SK-N-MC (cell line): Measurements from ENCODE around the gene SECTM1.
A peak's percentile ranks its signal among the peaks of the same experiment; 100 is the strongest.
"Not testable (repeated sequence)": the region's sequence is repeated elsewhere in the genome, so short reads cannot be mapped to it uniquely, and the experiment has no call there.

ENCODE experiments used
- DNase-seq: peaks from one replicate; pipeline ENCODE4 v3.0.0-alpha.2; 2011; ENCODE audit warnings: low read depth, low spot score
- H3K27ac ChIP-seq: fragments of 200-600 bp; sonication (generic); 2 replicates; pipeline ENCODE4 v1.5.1; 2016; ENCODE audit warnings: mixed run types
- H3K36me3 ChIP-seq: fragments of 200-600 bp; sonication (generic); 2 replicates; pipeline ENCODE4 v1.6.1; 2017; ENCODE audit warnings: antibody characterized with exemption, low read length, mixed read lengths; ENCODE audit not compliant: insufficient read depth
- H3K4me3 ChIP-seq: fragments of 200-600 bp; sonication (generic); 2 replicates; pipeline ENCODE4 v1.5.1; 2016
- H3K9ac ChIP-seq: fragments of 200-600 bp; sonication (generic); 2 replicates; pipeline ENCODE4 v1.8.0; 2017; ENCODE audit warnings: mixed run types, mixed read lengths; ENCODE audit not compliant: insufficient read length
- H3K9me3 ChIP-seq: fragments of 200-600 bp; sonication (generic); 2 replicates; pipeline ENCODE4 v1.6.1; 2017; ENCODE audit warnings: low read depth, mild to moderate bottlenecking, antibody characterized with exemption, low read length, moderate library complexity, mixed read lengths
- EZH2 ChIP-seq: fragments of 200-600 bp; sonication (generic); IDR thresholded peaks from one replicate; pipeline ENCODE4 v1.6.1; 2017; ENCODE audit warnings: antibody characterized with exemption
- FOXP2 ChIP-seq: optimal IDR thresholded peaks from 2 replicates; pipeline ENCODE3; 2011; ENCODE audit warnings: mild to moderate bottlenecking, moderate library complexity; ENCODE audit not compliant: insufficient read depth; ENCODE audit errors: extremely low read length, control extremely low read depth
- POLR2AphosphoS5 ChIP-seq: IDR thresholded peaks from 2 replicates; pipeline ENCODE4 v1.6.1; 2012; ENCODE audit warnings: mild to moderate bottlenecking, low read depth, low read length, borderline replicate concordance

SECTM1 gene

DNA sequence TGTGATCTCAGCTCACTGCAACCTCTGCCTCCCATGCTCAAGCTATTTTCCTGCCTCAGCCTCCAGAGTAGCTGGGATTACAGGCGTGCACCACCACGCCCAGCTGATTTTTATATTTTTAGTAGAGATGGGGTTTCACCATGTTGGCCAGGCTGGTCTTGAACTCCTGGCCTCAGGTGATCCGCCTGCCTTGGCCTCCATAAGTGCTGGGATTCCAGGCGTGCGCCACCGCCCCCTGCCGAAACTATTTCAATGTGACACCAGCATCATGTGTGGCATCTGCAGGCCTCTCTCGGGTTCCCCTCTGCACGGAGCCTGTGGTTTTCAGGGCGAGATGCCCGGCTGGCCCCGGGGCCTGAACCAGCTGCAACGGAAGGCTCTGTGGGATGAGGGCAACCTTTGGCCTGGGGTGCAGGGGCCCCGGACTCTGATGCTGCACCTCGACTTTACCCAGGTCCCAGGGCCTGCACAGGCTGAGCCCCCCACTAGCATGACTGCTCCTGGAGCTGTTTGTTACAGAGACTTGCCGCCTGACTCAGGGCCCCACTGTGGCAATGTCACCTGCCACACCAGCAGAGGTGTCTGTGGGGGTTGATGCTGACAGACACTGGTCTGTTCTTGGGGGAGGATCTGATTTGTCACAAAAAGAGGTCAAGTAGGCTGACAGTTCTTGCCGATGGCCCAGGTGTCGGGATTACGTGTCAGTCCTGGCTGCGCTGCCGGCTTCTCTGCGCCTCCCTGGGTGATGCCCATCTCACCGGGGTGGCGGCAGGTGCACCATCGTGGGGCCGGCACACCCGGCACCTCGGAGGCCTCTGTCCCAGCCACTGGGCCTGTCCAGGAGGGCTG is 16.8 kb upstream of the SECTM1 start:
- TF ChIP-seq POLR2AphosphoS5 (no peak), FOXP2 (no peak), EZH2 (no peak)
- Histone ChIP-seq H3K27ac (no peak overlapping the region), H3K9ac (no peak overlapping the region), H3K9me3 (no peaks in the 10 kb centered on the region), H3K36me3 (no peaks in the 10 kb centered on the region), H3K4me3 (no peak overlapping the region)
- DNase-seq = no peak

DNA sequence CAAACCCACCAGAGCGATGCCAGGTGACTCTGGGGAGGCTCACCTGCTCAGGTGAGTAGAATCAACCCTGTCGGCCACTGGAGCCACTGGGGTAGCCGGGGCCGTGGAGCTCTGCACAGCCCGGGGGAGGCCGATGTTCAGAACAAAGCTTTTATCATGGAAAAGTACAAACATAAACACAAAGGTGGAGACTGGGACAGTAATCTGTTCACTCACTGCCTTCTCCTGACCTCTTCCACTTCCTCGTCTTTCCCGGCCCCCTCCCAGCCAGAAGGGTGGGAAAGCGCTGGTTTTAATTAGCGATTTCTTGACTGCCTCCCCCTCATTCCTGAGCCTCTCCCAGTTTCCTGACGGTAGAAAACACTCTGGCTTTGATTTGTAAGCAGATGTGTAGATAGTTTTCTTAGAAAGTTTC is 15.7 kb upstream of the SECTM1 start:
- H3K9ac ChIP-seq = peak overlapping the region; percentile 24
- no peaks in the 10 kb centered on the region for H3K9me3 ChIP-seq
- no peak for DNase-seq
- TF ChIP-seq FOXP2 (no peak), EZH2 (no peak), POLR2AphosphoS5 (no peak)
- peak overlapping the region; percentile 43 for H3K27ac ChIP-seq
- no peaks in the 10 kb centered on the region for H3K36me3 ChIP-seq
- H3K4me3 ChIP-seq = peak overlapping the region; percentile 43

DNA sequence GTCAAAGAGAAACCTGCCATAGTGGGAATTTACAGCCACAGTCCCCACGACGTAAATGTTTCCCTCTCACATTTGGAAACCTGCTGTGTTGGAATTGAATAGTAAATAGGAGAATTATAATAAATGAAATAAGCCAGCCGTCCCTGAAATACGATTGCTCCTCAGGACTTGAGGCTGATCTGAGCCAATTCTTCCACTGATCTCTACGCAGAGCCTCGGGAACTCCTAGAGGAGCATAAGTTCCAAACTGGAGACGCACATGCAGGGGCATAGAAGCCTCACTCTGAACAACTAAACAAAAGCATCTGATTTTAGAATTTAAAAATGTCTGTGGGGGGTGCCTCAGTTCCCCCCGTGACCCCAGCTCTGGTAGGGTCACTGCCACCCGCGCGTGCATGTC is 15.3 kb upstream of the SECTM1 start:
- Histone ChIP-seq H3K4me3 (peak overlapping the region; percentile 43), H3K9ac (no peak overlapping the region), H3K9me3 (no peaks in the 10 kb centered on the region), H3K36me3 (no peaks in the 10 kb centered on the region), H3K27ac (no peak overlapping the region)
- TF ChIP-seq EZH2 (no peak), POLR2AphosphoS5 (no peak), FOXP2 (no peak)
- no peak for DNase-seq

DNA sequence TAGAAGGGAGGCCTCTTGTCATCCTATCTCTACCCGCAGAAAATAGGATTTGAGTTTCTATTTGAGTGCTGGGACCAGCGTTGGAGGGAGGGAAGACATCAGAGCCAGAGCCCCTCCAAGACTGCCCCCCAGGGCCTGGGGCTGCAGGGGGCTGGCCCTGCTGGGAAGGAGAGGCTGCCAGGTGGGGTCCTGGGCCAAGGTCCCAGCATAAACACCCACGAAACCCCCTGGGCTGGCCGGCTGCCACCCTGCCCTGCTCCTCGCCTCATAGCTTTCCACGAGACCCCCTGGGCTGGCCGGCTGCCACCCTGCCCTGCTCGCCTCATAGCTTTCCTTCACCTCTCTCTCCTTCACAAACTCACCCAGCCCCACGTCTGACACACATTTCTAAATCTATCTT is 14.9 kb upstream of the SECTM1 start:
- Histone ChIP-seq H3K4me3 (no peak overlapping the region), H3K36me3 (no peaks in the 10 kb centered on the region), H3K9me3 (no peaks in the 10 kb centered on the region), H3K27ac (no peak overlapping the region), H3K9ac (no peak overlapping the region)
- DNase-seq = no peak
- TF ChIP-seq FOXP2 (no peak), EZH2 (no peak), POLR2AphosphoS5 (no peak)

DNA sequence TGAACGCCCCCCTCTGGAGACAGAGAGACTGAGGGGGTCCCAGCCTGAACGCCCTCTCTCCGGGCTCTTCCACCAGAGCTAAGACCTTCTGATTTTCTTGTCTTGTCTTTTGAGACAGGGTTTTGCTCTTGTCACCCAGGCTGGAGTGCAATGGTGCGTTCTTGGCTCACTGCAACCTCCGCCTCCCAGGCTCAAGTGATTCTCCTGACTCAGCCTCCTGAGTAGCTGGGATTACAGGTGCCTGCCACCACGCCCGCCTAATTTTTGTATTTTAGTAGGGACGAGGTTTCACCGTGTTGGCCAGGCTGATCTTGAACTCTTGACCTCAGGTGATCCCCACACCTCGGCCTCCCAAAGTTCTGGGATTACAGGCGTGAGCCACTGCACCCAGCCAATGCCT is 14.4 kb upstream of the SECTM1 start:
- not testable (repeated sequence) for H3K4me3 ChIP-seq, DNase-seq, H3K9ac ChIP-seq, H3K9me3 ChIP-seq, H3K27ac ChIP-seq, H3K36me3 ChIP-seq

DNA sequence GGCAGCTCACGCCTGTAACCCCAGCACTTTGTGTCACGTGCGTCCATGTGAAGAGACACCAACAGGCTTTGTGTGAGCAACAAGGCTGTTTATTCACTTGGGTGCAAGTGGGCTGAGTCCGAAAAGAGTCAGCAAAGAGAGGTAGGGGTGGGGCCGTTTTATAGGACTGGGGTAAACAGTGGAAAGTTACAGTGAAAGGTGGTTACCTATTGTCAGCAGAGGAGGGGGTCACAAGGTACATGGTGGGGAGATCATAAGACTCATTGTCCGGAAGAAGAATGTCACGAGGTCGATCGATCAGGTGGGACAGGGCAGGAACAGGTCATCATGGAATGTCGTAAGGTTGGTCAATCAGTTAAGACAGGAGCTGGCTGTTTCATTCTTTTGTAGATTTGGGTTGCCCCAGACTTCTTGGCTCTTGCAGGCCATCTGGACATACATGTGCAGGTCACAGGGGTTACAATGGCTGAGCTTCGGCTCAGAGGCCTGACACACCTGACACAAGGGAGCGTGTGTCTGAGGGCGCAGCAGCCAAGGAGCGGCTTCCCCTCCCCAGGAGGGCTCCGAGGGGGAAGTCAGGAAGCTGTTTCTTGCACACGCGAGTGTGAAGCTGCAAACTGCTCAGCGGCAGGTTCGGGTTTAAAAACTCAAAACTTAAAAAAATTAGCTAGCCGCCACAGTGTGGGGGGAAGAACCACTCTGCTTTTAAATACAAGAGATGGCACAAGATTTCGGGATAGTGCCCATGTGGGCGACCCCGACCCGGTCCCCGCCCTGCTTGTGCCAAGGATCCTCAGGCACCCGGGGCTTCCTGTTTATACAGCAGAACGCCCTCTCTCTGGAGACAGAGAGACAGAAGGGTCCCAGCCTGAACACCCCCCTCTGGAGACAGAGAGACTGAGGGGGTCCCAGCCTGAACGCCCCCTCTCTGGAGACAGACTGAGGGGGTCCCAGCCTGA is 13.1 kb upstream of the SECTM1 start:
- Histone ChIP-seq H3K9ac (no peak overlapping the region), H3K36me3 (no peaks in the 10 kb centered on the region), H3K4me3 (no peak overlapping the region), H3K9me3 (no peaks in the 10 kb centered on the region), H3K27ac (no peak overlapping the region)
- no peak for DNase-seq
- TF ChIP-seq FOXP2 = no peak
- TF ChIP-seq POLR2AphosphoS5 = no peak
- no peak for TF ChIP-seq EZH2

DNA sequence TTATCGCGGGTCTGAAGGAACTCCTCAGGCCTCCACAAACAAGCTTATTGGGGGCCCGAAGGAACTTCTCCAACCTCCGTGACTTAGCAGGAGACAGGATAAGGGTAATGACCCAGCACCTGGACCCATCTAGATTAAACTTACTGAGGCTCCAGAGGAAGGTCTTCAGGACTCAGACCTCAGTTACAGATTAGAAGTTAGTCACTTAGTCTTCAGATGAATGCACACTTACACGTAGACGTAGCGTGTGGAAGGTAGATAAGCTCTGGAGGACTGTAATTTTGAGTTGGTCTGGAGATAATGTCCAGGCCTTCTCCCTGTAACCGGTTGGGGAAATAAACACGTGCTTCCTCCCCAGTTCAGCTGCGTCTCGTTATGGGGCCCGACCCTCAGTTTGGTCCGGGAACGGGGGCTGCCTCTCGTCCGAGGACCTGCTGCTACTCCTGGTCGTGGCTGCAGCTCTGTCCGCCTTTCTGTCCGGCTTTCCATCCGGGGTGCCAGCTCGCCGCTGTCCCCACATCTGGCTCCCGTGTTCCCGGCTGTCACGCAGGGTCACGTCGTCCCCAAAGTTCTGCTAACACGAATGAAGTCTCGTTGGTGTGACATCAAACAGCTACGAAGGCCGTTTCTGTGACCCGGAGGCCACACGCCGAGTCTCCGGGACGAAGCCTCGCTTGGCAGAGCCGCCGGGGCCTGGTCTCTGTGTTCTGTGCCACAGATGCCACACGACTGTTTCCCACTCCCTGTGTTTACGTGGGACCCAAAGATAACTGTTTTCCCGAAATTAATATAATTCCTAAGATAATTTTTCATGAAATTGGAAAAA is 11.8 kb upstream of the SECTM1 start:
- Histone ChIP-seq H3K9me3 (no peaks in the 10 kb centered on the region), H3K27ac (0 out of 2 replicates have a peak overlapping the region, but pooled peaks have one; percentile 16), H3K4me3 (no peak overlapping the region), H3K36me3 (no peaks in the 10 kb centered on the region), H3K9ac (no peak overlapping the region)
- TF ChIP-seq FOXP2 (no peak), EZH2 (no peak), POLR2AphosphoS5 (no peak)
- DNase-seq = no peak

DNA sequence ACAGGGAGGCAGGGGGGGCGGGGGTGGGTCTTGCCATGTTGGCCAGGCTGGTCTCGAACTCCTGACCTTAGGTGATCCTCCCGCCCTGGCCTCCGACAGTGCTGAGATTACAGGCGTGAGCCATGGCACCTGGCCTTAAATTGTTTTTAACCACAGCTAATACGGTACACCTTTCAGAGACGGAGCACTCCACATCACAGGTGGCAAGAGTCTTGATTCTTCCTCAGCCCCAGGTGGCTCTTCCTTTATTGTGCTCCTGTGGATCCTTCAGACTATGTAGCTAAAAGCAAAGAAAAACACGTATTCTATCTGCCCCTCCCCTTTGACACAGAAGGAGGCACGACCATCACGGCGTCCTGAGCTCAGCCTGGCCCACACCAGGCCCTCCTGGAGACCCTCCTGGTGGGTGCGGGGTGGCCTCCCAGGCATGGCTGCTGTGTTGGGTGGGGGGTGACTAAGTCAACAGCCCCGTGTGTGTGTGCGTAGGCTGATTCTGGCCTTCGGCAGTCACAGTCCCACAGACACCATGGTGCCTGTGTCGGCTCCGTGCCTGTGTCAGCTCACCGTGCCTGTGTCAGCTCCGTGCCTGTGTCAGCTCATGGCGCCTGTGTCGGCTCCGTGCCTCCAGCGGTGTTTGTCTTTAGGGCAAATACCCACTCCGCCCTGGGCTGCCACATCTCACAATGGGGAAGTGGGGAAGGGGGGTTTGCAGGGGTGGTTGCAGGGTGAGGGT is 10.8 kb upstream of the SECTM1 start:
- H3K36me3 ChIP-seq = no peaks in the 10 kb centered on the region
- no peak for TF ChIP-seq EZH2
- no peak for DNase-seq
- no peak overlapping the region for H3K9ac ChIP-seq
- no peak overlapping the region for H3K27ac ChIP-seq
- H3K4me3 ChIP-seq = no peak overlapping the region
- no peaks in the 10 kb centered on the region for H3K9me3 ChIP-seq
